ENCODE data around the gene KRTAP10-12. TPM values are rescaled to one million over a fixed set of nuclear protein-coding genes. Genes with fewer than 3 reads are reported as not detected.

KRTAP10-12 gene
- total and polyA plus RNA-seq, 2 of the 13 experiments (the other 11 are each of a cell fraction or from before 2014, with no cell fraction given), result not detected

DNA sequence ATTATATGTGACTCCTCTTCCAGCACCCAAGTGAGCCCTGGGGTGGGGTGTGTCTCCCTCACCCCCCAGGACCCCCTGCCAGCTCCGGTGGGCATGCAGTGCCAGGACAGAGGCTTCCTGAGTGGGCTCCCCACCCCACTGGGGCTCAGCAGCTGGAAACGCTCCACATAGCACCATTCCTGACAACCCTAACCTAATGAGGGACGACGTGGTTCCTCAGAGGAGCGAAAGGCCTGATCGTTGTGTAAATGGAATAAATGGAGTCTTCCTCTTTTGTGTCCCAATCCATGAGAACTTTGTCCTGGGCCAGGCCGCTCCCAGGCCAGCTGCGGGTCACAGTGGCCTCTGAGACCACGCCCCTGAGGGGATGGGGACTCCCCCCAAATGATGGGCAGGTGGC lies 16.2 kb downstream of the KRTAP10-12 start:
- in situ Hi-C loops (cut with HindIII; ENCODE audit: extremely low pct_ligation_motif_present, low pct_unique_long_range_greater_than_20kb) (no loop called here), intact Hi-C loops (cut with micrococcal nuclease; ENCODE audit: unreplicated experiment) (no loop called here)
- DNase-seq (ENCODE audit: low spot score) (no peak), ATAC-seq (no peak), FAIRE-seq (no peak)
- H3K9ac ChIP-seq (ENCODE audit: insufficient read depth, low read depth, low read length), result no peak overlapping the region
- no CpG with 5 or more reads among the region's 9 CpGs for WGBS (ENCODE audit: low lambda C conversion rate)
- TF ChIP-seq ZNF260 (CRISPR knock-in tag; IDR thresholded peaks at IDR 0.05; ENCODE audit: borderline replicate concordance, low read depth) (no peak), MIER3 (CRISPR knock-in tag; IDR thresholded peaks at IDR 0.05; ENCODE audit: borderline replicate concordance) (no peak), NCOA5 (CRISPR knock-in tag; IDR thresholded peaks at IDR 0.05) (no peak)
- peaks cover 16% of the 10 kb centered on the region; the same call in 1 of the 2 replicates for H3K4me1 ChIP-seq (ENCODE audit: insufficient read depth, low read length)
- H4K20me1 ChIP-seq (ENCODE audit: insufficient read depth, low read length), result no peaks in the 10 kb centered on the region
- ChIA-PET CTCF (ENCODE audit: low intra/inter-chr PET ratio, low total read pairs) (no interaction called here), POLR2A (no interaction called here)
- no peaks in the 10 kb centered on the region for H3K36me3 ChIP-seq (replicated peaks in 1 of 2; ENCODE audit: control insufficient read depth in 1 of 2, insufficient read depth in 2 of 2, low read length in 2 of 2)
- H3K4me3 ChIP-seq (replicated peaks in 1 of 3; ENCODE audit: insufficient read depth in 1 of 3, low read depth in 2 of 3, low read length in 3 of 3), result no peak overlapping the region
- no peak overlapping the region for H2AFZ ChIP-seq (ENCODE audit: low read length)
- H3K4me2 ChIP-seq (ENCODE audit: low read depth, low read length), result no peak overlapping the region
- peaks cover 16 to 56% of the 10 kb centered on the region in 2 experiments for H3K27me3 ChIP-seq (ENCODE audit: control insufficient read depth in 1 of 2, insufficient read depth in 2 of 2, low read length in 2 of 2)
- no peaks in the 10 kb centered on the region for H3K79me2 ChIP-seq (ENCODE audit: insufficient read depth, low read length)
- no TSS peak for BruUV-seq (replicated peaks)
- H3K27ac ChIP-seq (ENCODE audit: extremely low read length, insufficient read depth, low read length), result no peak overlapping the region
- H3K9me3 ChIP-seq (ENCODE audit: low read length), result no peaks in the 10 kb centered on the region

- CTCF ChIA-PET (ENCODE audit: low intra/inter-chr PET ratio, low total read pairs), result no interaction called here
- WGBS (ENCODE audit: low lambda C conversion rate), result 78% methylated on average over 8 of the region's 10 CpGs
- intact Hi-C loops (cut with micrococcal nuclease; ENCODE audit: unreplicated experiment), result no loop called here
- Histone ChIP-seq H3K36me3 (replicated peaks in 1 of 2; ENCODE audit: control insufficient read depth in 1 of 2, insufficient read depth in 2 of 2, low read length in 2 of 2) (no peaks in the 10 kb centered on the region), H3K27ac (ENCODE audit: extremely low read length, insufficient read depth, low read length) (no peak overlapping the region), H3K4me2 (ENCODE audit: low read depth, low read length) (no peak overlapping the region), H2AFZ (ENCODE audit: low read length) (no peak overlapping the region), H3K27me3 (ENCODE audit: control insufficient read depth in 1 of 2, insufficient read depth in 2 of 2, low read length in 2 of 2) (peaks cover 14 to 48% of the 10 kb centered on the region in 2 experiments), H4K20me1 (ENCODE audit: insufficient read depth, low read length) (no peaks in the 10 kb centered on the region), H3K79me2 (ENCODE audit: insufficient read depth, low read length) (no peaks in the 10 kb centered on the region), H3K4me3 (replicated peaks in 1 of 3; ENCODE audit: insufficient read depth in 1 of 3, low read depth in 2 of 3, low read length in 3 of 3) (no peak overlapping the region), H3K9ac (ENCODE audit: insufficient read depth, low read depth, low read length) (no peak overlapping the region), H3K9me3 (ENCODE audit: low read length) (no peaks in the 10 kb centered on the region), H3K4me1 (ENCODE audit: insufficient read depth, low read length) (peaks cover 16% of the 10 kb centered on the region; the same call in 1 of the 2 replicates)
- BruUV-seq (replicated peaks), result no TSS peak
- no peak for DNase-seq (ENCODE audit: low spot score)
- no peak for FAIRE-seq
- in situ Hi-C loops (cut with HindIII; ENCODE audit: extremely low pct_ligation_motif_present, low pct_unique_long_range_greater_than_20kb), result no loop called here
- POLR2A ChIA-PET, result no interaction called here
- no peak for ATAC-seq
- TF ChIP-seq, protein P1, sequence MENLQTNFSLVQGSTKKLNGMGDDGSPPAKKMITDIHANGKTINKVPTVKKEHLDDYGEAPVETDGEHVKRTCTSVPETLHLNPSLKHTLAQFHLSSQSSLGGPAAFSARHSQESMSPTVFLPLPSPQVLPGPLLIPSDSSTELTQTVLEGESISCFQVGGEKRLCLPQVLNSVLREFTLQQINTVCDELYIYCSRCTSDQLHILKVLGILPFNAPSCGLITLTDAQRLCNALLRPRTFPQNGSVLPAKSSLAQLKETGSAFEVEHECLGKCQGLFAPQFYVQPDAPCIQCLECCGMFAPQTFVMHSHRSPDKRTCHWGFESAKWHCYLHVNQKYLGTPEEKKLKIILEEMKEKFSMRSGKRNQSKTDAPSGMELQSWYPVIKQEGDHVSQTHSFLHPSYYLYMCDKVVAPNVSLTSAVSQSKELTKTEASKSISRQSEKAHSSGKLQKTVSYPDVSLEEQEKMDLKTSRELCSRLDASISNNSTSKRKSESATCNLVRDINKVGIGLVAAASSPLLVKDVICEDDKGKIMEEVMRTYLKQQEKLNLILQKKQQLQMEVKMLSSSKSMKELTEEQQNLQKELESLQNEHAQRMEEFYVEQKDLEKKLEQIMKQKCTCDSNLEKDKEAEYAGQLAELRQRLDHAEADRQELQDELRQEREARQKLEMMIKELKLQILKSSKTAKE (CRISPR knock-in tag; IDR thresholded peaks at IDR 0.05; ENCODE audit: borderline replicate concordance), result no peak
- TF ChIP-seq GPBP1L1 (CRISPR knock-in tag; IDR thresholded peaks at IDR 0.05) (no peak), MZF1 (CRISPR knock-in tag; IDR thresholded peaks at IDR 0.05; ENCODE audit: borderline replicate concordance) (no peak), FOXP1 (IDR thresholded peaks at IDR 0.05) (no peak), FOXP1 (CRISPR knock-in tag; IDR thresholded peaks at IDR 0.05) (no peak), THAP11 (CRISPR knock-in tag; IDR thresholded peaks at IDR 0.05) (no peak), XBP1 (CRISPR knock-in tag; IDR thresholded peaks at IDR 0.05) (no peak), ZNF691 (CRISPR knock-in tag; IDR thresholded peaks at IDR 0.05; ENCODE audit: borderline replicate concordance, low read depth) (no peak), IRF9 (CRISPR knock-in tag; IDR thresholded peaks at IDR 0.05; ENCODE audit: borderline replicate concordance) (no peak), MAF1 (CRISPR knock-in tag; IDR thresholded peaks at IDR 0.05; ENCODE audit: borderline replicate concordance) (no peak)
- TF ChIP-seq, protein P2, sequence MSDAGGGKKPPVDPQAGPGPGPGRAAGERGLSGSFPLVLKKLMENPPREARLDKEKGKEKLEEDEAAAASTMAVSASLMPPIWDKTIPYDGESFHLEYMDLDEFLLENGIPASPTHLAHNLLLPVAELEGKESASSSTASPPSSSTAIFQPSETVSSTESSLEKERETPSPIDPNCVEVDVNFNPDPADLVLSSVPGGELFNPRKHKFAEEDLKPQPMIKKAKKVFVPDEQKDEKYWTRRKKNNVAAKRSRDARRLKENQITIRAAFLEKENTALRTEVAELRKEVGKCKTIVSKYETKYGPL (CRISPR knock-in tag; IDR thresholded peaks at IDR 0.05), result no peak
Observed at GRCh38 chr21:44713846-44714245, 16.9 kb downstream of the KRTAP10-12 start.
